HG03095 (cell line): ENCODE data around the gene CYB561.

Experiments
- ATAC-seq: cut with Tn5 transposase; IDR thresholded peaks from one replicate; pipeline ENCODE4 v1.9.1; 2021; ENCODE audit warnings: moderate library complexity; ENCODE audit not compliant: unreplicated experiment

Gene CYB561

GRCh38 chr17:63435681-63436522 lies 10.2 kb downstream of the CYB561 start:
- ATAC-seq, result no peak

- ATAC-seq, result no peak
Measured at GRCh38 chr17:63434951-63435571, 11.0 kb downstream of the CYB561 start.

GRCh38 chr17:63433746-63434591 lies 12.1 kb downstream of the CYB561 start:
- ATAC-seq, result no peak

GRCh38 chr17:63431939-63432804 lies 13.9 kb downstream of the CYB561 start:
- ATAC-seq, result no peak

- no peak for ATAC-seq
Measured at GRCh38 chr17:63431618-63431938, 14.5 kb downstream of the CYB561 start.

- ATAC-seq, result no peak
Measured at GRCh38 chr17:63430223-63430622, 15.9 kb downstream of the CYB561 start.

GRCh38 chr17:63429766-63430165 lies 16.3 kb downstream of the CYB561 start:
- no peak for ATAC-seq

- ATAC-seq, result no peak
Measured at GRCh38 chr17:63426917-63427308, 19.2 kb downstream of the CYB561 start.

- no peak for ATAC-seq
Measured at GRCh38 chr17:63426041-63426916, 19.8 kb downstream of the CYB561 start.

- peak; percentile 69 for ATAC-seq
Measured at GRCh38 chr17:63425483-63425882, 20.6 kb downstream of the CYB561 start.

- no peak for ATAC-seq
Measured at GRCh38 chr17:63423963-63424362, 22.1 kb downstream of the CYB561 start.

GRCh38 chr17:63423251-63423950 lies 22.7 kb downstream of the CYB561 start:
- no peak for ATAC-seq

GRCh38 chr17:63421681-63422645 lies 24.1 kb downstream of the CYB561 start:
- ATAC-seq, result no peak

- ATAC-seq, result no peak
Measured at GRCh38 chr17:63420868-63421680, 25.0 kb downstream of the CYB561 start.

GRCh38 chr17:63419949-63420867 lies 25.9 kb downstream of the CYB561 start:
- ATAC-seq, result no peak

GRCh38 chr17:63419398-63419797 lies 26.7 kb downstream of the CYB561 start:
- ATAC-seq, result no peak
